GM12878 (cell line): ENCODE results near the gene RNF126. TPM values are rescaled to one million over a fixed set of nuclear protein-coding genes. Genes with fewer than 3 reads are reported as not detected.

Experiments
- ATAC-seq: fragments of 200-7000 bp; cut with Tn5 transposase; 3 replicates; pipeline ENCODE4 v1.9.1; 2020; ENCODE audit warnings: mild to moderate bottlenecking, moderate library complexity
- BruUV-seq: library from RNA; stranded (reverse); fragments of 400-500 nt; replicated peaks from 2 replicates; lab custom pipeline; 2021; lab: Mats Ljungman, UMichigan
- CTCF ChIA-PET: fragments of 300-600 bp; sonication (Branson Sonifier 250); formaldehyde crosslinking; extraction: SDS; loops from one replicate; lab custom pipeline; 2021; ENCODE audit warnings: inconsistent platforms; lab: Yijun Ruan, JAX
- POLR2A ChIA-PET: fragments of 350-600 bp; formaldehyde crosslinking; extraction: SDS; loops from one replicate; lab custom pipeline; 2021; ENCODE audit warnings: inconsistent platforms; lab: Charles Lee
- RAD21 ChIA-PET: fragments of 300-600 bp; sonication (Branson Sonifier 250); formaldehyde crosslinking; loops from one replicate; lab custom pipeline; 2023; ENCODE audit warnings: antibody characterized with exemption; ENCODE audit not compliant: unreplicated experiment; lab: Charles Lee
- SMC1A ChIA-PET: fragments of 300-600 bp; sonication (Branson Sonifier 250); formaldehyde crosslinking; loops from one replicate; lab custom pipeline; 2023; ENCODE audit not compliant: unreplicated experiment, uncharacterized antibody; lab: Charles Lee
- DNase-seq: peaks from one replicate; pipeline ENCODE4 v3.0.0-alpha.2; 2011; ENCODE audit warnings: low read depth, low spot score
- FAIRE-seq: peaks from 3 replicates; lab custom pipeline; 2011; peaks lifted over from hg19 to GRCh38; lab: Jason Lieb, UNC
- H2AFZ ChIP-seq: 2 replicates; pipeline ENCODE4 v1.6.0; 2011; ENCODE audit warnings: low read depth, low read length, control low read depth; ENCODE audit not compliant: control insufficient read depth
- H3K27ac ChIP-seq: 2 replicates; pipeline ENCODE4 v1.5.1; 2011; ENCODE audit warnings: control low read depth; ENCODE audit not compliant: control insufficient read depth, insufficient read depth
- H3K27me3 ChIP-seq, 2 experiments: replicated peaks in 1 of 2; 2 replicates each; pipeline versions ENCODE4 v1.6.0 to v1.6.1; 2011; ENCODE audit warnings: low read length in 1 of 2; ENCODE audit not compliant: control insufficient read depth in 2 of 2, insufficient read depth in 2 of 2
- H3K36me3 ChIP-seq, 2 experiments: 2 replicates each; pipeline ENCODE4 v1.5.1; 2011; ENCODE audit warnings: low read length in 1 of 2; ENCODE audit not compliant: control insufficient read depth in 2 of 2, insufficient read depth in 2 of 2
- H3K4me1 ChIP-seq: 2 replicates; pipeline ENCODE4 v1.6.1; 2011; ENCODE audit warnings: mild to moderate bottlenecking, low read length, moderate library complexity, mixed read lengths; ENCODE audit not compliant: control insufficient read depth, insufficient read depth
- H3K4me2 ChIP-seq: 2 replicates; pipeline ENCODE4 v1.6.0; 2011; ENCODE audit warnings: control low read depth; ENCODE audit not compliant: control insufficient read depth, insufficient read depth
- H3K4me3 ChIP-seq: fragments of 200-600 bp; sonication (generic); 2 replicates; pipeline ENCODE4 v1.5.1; 2016
- H3K79me2 ChIP-seq: 2 replicates; pipeline ENCODE4 v1.6.0; 2011; ENCODE audit warnings: low read length; ENCODE audit not compliant: control insufficient read depth, insufficient read depth
- H3K9ac ChIP-seq: 2 replicates; pipeline ENCODE4 v1.8.0; 2011; ENCODE audit warnings: low read length, control low read depth, mixed read lengths; ENCODE audit not compliant: control insufficient read depth, insufficient read depth
- H3K9me3 ChIP-seq: replicated peaks from 3 replicates; pipeline ENCODE4 v1.5.1; 2011; ENCODE audit warnings: mild to moderate bottlenecking, low read length; ENCODE audit not compliant: control insufficient read depth, insufficient read depth
- H4K20me1 ChIP-seq: 2 replicates; pipeline ENCODE4 v1.6.0; 2011; ENCODE audit not compliant: control insufficient read depth, insufficient read depth
- CBFB ChIP-seq: IDR thresholded peaks from 2 replicates; pipeline ENCODE4 v1.6.1; 2016; ENCODE audit warnings: antibody characterized with exemption, low read depth
- CHD4 ChIP-seq: fragments of 200-600 bp; sonication (generic); IDR thresholded peaks from 2 replicates; pipeline ENCODE4 v1.6.1; 2016; ENCODE audit warnings: mild to moderate bottlenecking
- ETV6 ChIP-seq, 2 experiments: fragments of 450-650 bp in 1 of 2; IDR thresholded peaks in 1 of 2; conservative IDR thresholded peaks in 1 of 2; 2 replicates each; pipeline ENCODE4 v1.6.1; 2014; ENCODE audit warnings: antibody characterized with exemption in 1 of 2, borderline replicate concordance in 1 of 2, low read depth in 1 of 2, mild to moderate bottlenecking in 1 of 2, moderate library complexity in 1 of 2
- EZH2 ChIP-seq: IDR thresholded peaks from 2 replicates; pipeline ENCODE4 v1.6.1; 2012; ENCODE audit warnings: low read depth, mild to moderate bottlenecking, control low read depth, inconsistent platforms, low read length, borderline replicate concordance; ENCODE audit not compliant: control insufficient read depth
- HDGF ChIP-seq: fragments of 450-650 bp; IDR thresholded peaks from 2 replicates; pipeline ENCODE4 v1.6.1; 2016; ENCODE audit warnings: antibody characterized with exemption
- MEF2A ChIP-seq: IDR thresholded peaks from 2 replicates; pipeline ENCODE4 v1.6.1; 2011; ENCODE audit warnings: low read depth, mild to moderate bottlenecking, low read length, moderate library complexity; ENCODE audit not compliant: insufficient read depth
- PML ChIP-seq: IDR thresholded peaks from 2 replicates; pipeline ENCODE4 v1.6.1; 2012; ENCODE audit warnings: low read length, inconsistent platforms
- POLR2AphosphoS5 ChIP-seq: IDR thresholded peaks from 2 replicates; pipeline ENCODE4 v1.6.1; 2011; ENCODE audit warnings: mild to moderate bottlenecking, low read length, inconsistent platforms
- RAD51 ChIP-seq: fragments of 450-650 bp; IDR thresholded peaks from 2 replicates; pipeline ENCODE4 v1.6.1; 2016; ENCODE audit warnings: moderate library complexity, mild to moderate bottlenecking, inconsistent platforms
- RCOR1 ChIP-seq: conservative IDR thresholded peaks from 2 replicates; pipeline ENCODE4 v1.6.1; 2012; ENCODE audit warnings: low read depth, low read length, improper control_type of control experiment
- SIN3A ChIP-seq: IDR thresholded peaks from 2 replicates; pipeline ENCODE4 v1.6.1; 2012; ENCODE audit warnings: low read depth, low read length, improper control_type of control experiment
- SMAD1 ChIP-seq: fragments of 450-650 bp; IDR thresholded peaks from 2 replicates; pipeline ENCODE4 v1.6.1; 2018; ENCODE audit warnings: mild to moderate bottlenecking, low read depth; ENCODE audit not compliant: partially characterized antibody
- SREBF1 ChIP-seq: IDR thresholded peaks from 2 replicates; pipeline ENCODE4 v1.6.1; 2012; ENCODE audit warnings: mild to moderate bottlenecking, low read length
- ZBED1 ChIP-seq: IDR thresholded peaks from 2 replicates; pipeline ENCODE4 v1.6.1; 2016; ENCODE audit warnings: borderline replicate concordance
- ZNF622 ChIP-seq: fragments of 450-650 bp; IDR thresholded peaks from 2 replicates; pipeline ENCODE4 v1.6.1; 2017; ENCODE audit warnings: mild to moderate bottlenecking, inconsistent platforms
- whole genome bisulfite sequencing: methylation state at CpG from one replicate; pipeline ENCODE4 v1.1.6; 2016; ENCODE audit warnings: low lambda C conversion rate; ENCODE audit not compliant: insufficient replicate concordance, insufficient coverage; ENCODE audit errors: missing lambda C conversion rate; 5-methylcytosine and 5-hydroxymethylcytosine counted together
- in situ Hi-C: fragments of 300-500 bp; cut with MboI; formaldehyde crosslinking; loops from 9 replicates; pipeline ENCODE4 v1.14.3; 2018; ENCODE audit warnings: mixed read lengths
- intact Hi-C: fragments of 100-400 bp; cut with micrococcal nuclease; formaldehyde crosslinking; loops from one replicate; pipeline ENCODE4 v1.14.2; 2022; ENCODE audit not compliant: unreplicated experiment
- polyA plus RNA-seq, 11 experiments: library from polyadenylated mRNA; depleted of rRNA in 4 of 11; unstranded in 6 of 11; stranded (reverse) in 5 of 11; fragments of >200 nt; fragmentation: Nextera tagmentation in 4 of 11; fragmentation: Illumina TruSeq in 1 of 11; extraction: Ambion mirVana in 4 of 11; extraction: Trizol in 1 of 11; gene quantifications; 1 replicate in 1 of 11; 2 replicates in 10 of 11; pipeline versions ENCODE4 v1.2.1 to v1.2.3, GENCODE V29; 2011 to 2016; ENCODE audit warnings: inconsistent platforms in 2 of 11, missing spikeins in 2 of 11, low read depth in 1 of 11
- total RNA-seq, 4 experiments: library from RNA; depleted of rRNA in 3 of 4; stranded (reverse); fragments of >200 nt in 3 of 4; fragmentation: Illumina TruSeq in 1 of 4; extraction: Trizol in 1 of 4; gene quantifications; 2 replicates each; pipeline versions ENCODE4 v1.2.1 to v1.2.3, GENCODE V29; 2013 to 2021
- TF ChIP-seq, protein P1 (sequence below): fragments of 450-650 bp; IDR thresholded peaks from 2 replicates; pipeline ENCODE4 v1.6.1; 2017; ENCODE audit warnings: mild to moderate bottlenecking, moderate library complexity
- TF ChIP-seq, protein P2 (sequence below): fragments of 450-650 bp; IDR thresholded peaks from 2 replicates; pipeline ENCODE4 v1.6.1; 2017; ENCODE audit warnings: mild to moderate bottlenecking, low read depth, inconsistent platforms; ENCODE audit not compliant: poor library complexity, severe bottlenecking

RNF126 gene
- total and polyA plus RNA-seq, 10 of the 15 experiments (the other 5 are each of a cell fraction or from before 2014, with no cell fraction given), result 0.45 to 100 (median 50.6) TPM

DNA sequence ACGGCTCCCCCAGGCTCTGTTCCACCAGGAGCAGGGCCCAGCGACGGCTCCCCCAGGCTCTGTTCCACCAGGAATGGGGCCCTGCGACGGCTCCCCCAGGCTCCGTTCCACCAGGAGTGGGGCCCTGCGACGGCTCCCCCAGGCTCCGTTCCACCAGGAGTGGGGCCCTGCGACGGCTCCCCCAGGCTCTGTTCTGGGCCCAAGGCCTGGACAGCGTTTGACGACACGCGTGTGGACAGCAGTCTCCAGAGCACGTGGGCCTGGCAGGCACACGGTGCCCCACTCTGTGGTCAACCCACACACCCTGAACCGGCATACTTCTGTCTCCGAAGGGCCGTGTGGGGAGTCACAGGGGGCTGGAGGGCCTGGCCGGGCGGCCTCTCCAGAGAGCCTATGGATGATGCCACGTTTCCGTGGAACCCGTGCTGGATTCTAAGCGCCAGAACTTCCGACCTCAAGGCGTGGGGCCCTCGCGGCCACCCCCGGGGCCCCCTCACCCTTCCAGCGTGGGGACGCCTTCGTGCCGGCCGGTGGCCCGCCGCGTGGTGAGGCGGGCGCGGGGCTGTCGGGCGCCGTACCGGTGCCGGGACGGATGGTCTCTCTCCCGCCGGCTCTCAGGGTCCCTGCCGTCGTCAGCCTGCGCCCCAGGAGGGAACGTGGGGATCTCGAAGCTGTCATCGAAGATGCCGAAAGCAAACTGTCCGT lies 11.7 kb downstream of the RNF126 start (continued):
- TF ChIP-seq CBFB, result no peak
- TF ChIP-seq CHD4, result no peak
- TF ChIP-seq, protein P1, sequence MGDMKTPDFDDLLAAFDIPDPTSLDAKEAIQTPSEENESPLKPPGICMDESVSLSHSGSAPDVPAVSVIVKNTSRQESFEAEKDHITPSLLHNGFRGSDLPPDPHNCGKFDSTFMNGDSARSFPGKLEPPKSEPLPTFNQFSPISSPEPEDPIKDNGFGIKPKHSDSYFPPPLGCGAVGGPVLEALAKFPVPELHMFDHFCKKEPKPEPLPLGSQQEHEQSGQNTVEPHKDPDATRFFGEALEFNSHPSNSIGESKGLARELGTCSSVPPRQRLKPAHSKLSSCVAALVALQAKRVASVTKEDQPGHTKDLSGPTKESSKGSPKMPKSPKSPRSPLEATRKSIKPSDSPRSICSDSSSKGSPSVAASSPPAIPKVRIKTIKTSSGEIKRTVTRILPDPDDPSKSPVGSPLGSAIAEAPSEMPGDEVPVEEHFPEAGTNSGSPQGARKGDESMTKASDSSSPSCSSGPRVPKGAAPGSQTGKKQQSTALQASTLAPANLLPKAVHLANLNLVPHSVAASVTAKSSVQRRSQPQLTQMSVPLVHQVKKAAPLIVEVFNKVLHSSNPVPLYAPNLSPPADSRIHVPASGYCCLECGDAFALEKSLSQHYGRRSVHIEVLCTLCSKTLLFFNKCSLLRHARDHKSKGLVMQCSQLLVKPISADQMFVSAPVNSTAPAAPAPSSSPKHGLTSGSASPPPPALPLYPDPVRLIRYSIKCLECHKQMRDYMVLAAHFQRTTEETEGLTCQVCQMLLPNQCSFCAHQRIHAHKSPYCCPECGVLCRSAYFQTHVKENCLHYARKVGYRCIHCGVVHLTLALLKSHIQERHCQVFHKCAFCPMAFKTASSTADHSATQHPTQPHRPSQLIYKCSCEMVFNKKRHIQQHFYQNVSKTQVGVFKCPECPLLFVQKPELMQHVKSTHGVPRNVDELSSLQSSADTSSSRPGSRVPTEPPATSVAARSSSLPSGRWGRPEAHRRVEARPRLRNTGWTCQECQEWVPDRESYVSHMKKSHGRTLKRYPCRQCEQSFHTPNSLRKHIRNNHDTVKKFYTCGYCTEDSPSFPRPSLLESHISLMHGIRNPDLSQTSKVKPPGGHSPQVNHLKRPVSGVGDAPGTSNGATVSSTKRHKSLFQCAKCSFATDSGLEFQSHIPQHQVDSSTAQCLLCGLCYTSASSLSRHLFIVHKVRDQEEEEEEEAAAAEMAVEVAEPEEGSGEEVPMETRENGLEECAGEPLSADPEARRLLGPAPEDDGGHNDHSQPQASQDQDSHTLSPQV, result no peak
- no peak for TF ChIP-seq HDGF
- TF ChIP-seq RAD51, result no peak
- no peak for TF ChIP-seq SMAD1
- TF ChIP-seq SREBF1, result no peak
- TF ChIP-seq, all 136 proteins: peak for 0

- CTCF ChIA-PET, result no interaction called here
- RAD21 ChIA-PET, result no interaction called here
- no TSS peak for BruUV-seq
- intact Hi-C loops, result no loop called here
- peaks cover 14 to 54% of the 10 kb centered on the region in 2 experiments for H3K36me3 ChIP-seq
- 92% methylated on average over 11 of the region's 11 CpGs for WGBS
- no peak overlapping the region for H3K27ac ChIP-seq
- POLR2A ChIA-PET, result no interaction called here
- peaks cover 5% of the 10 kb centered on the region; the same call in 1 of the 2 replicates for H4K20me1 ChIP-seq
- ATAC-seq (no peak), DNase-seq (no peak), FAIRE-seq (no peak)
- no peak overlapping the region for H3K9ac ChIP-seq
- H3K4me1 ChIP-seq, result no peaks in the 10 kb centered on the region
- H2AFZ ChIP-seq, result no peak overlapping the region
- H3K4me3 ChIP-seq, result no peak overlapping the region
- peaks cover 23% of the 10 kb centered on the region for H3K79me2 ChIP-seq
- H3K4me2 ChIP-seq, result no peak overlapping the region
- H3K9me3 ChIP-seq, result no peaks in the 10 kb centered on the region
- SMC1A ChIA-PET, result no interaction called here
- H3K27me3 ChIP-seq, result no peaks in the 10 kb centered on the region
- in situ Hi-C loops, result no loop called here
- no peak for TF ChIP-seq EZH2
- no peak for TF ChIP-seq ETV6 (conservative IDR thresholded peaks at IDR 0.05 in 1 of 2, IDR thresholded peaks at IDR 0.05 in 1 of 2; ENCODE audit: borderline replicate concordance in 1 of 2, low read depth in 1 of 2)
- no peak for TF ChIP-seq RCOR1
- TF ChIP-seq ZNF622, result no peak
- no peak for TF ChIP-seq MEF2A
- no peak for TF ChIP-seq SIN3A
- no peak for TF ChIP-seq POLR2AphosphoS5
- TF ChIP-seq ZBED1, result no peak
- TF ChIP-seq, protein P2, sequence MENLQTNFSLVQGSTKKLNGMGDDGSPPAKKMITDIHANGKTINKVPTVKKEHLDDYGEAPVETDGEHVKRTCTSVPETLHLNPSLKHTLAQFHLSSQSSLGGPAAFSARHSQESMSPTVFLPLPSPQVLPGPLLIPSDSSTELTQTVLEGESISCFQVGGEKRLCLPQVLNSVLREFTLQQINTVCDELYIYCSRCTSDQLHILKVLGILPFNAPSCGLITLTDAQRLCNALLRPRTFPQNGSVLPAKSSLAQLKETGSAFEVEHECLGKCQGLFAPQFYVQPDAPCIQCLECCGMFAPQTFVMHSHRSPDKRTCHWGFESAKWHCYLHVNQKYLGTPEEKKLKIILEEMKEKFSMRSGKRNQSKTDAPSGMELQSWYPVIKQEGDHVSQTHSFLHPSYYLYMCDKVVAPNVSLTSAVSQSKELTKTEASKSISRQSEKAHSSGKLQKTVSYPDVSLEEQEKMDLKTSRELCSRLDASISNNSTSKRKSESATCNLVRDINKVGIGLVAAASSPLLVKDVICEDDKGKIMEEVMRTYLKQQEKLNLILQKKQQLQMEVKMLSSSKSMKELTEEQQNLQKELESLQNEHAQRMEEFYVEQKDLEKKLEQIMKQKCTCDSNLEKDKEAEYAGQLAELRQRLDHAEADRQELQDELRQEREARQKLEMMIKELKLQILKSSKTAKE, result no peak
- no peak for TF ChIP-seq PML
These were observed 12.9 kb downstream of the RNF126 start for GRCh38 chr19:650121-650520.
